ENCODE measurements around the gene THPO. TPM values are rescaled to one million over a fixed set of nuclear protein-coding genes. Genes with fewer than 3 reads are reported as not detected.

The THPO gene
- polyA plus RNA-seq, 3 donors, result not detected

GRCh38 chr3:184386047-184386806 is 8.2 kb upstream of the THPO start:
- no peaks in the 10 kb centered on the region for H4K20me1 ChIP-seq (ENCODE audit: insufficient read depth, low read length)
- no peak overlapping the region for H3K27ac ChIP-seq (ENCODE audit: low read depth in 1 of 2, low read length in 2 of 2)
- no peaks in the 10 kb centered on the region for H3K36me3 ChIP-seq (replicated peaks in 1 of 2; ENCODE audit: control insufficient read depth in 1 of 2, insufficient read depth in 2 of 2, low read length in 2 of 2)
- Mint-ChIP-seq H3K4me1 (peaks cover 13% of the 10 kb centered on the region), H3K27me3 (ENCODE audit: low read depth in 3 of 3) (peaks cover 41 to 57% (median 46%) of the 10 kb centered on the region in 3 donors), H3K36me3 (no peaks in the 10 kb centered on the region), H3K4me3 (no peak overlapping the region), H3K9me3 (peaks cover 0 to 7% (median 1%) of the 10 kb centered on the region in 7 donors), H3K27ac (no peak overlapping the region)
- H3K4me2 ChIP-seq (replicated peaks; ENCODE audit: extremely low read depth, low read length, poor library complexity, severe bottlenecking), result no peak overlapping the region
- H3K4me3 ChIP-seq (replicated peaks in 1 of 3; ENCODE audit: low read depth in 2 of 3, low read length in 3 of 3), result no peak overlapping the region
- H2AFZ ChIP-seq (ENCODE audit: insufficient read depth, low read depth, low read length, poor library complexity, severe bottlenecking), result no peak overlapping the region
- DNase-seq, result no peak
- no peaks in the 10 kb centered on the region for H3K9me3 ChIP-seq (replicated peaks in 1 of 2; ENCODE audit: control insufficient read depth in 1 of 2, insufficient read depth in 1 of 2, low read length in 2 of 2)
- WGBS (ENCODE audit: insufficient coverage), result 63% methylated on average over 32 of the region's 37 CpGs
- peaks cover 6 to 31% of the 10 kb centered on the region in 2 donors for H3K27me3 ChIP-seq (ENCODE audit: control insufficient read depth in 2 of 2, insufficient read depth in 2 of 2, low read length in 2 of 2)
- intact Hi-C loops (cut with micrococcal nuclease), result no loop called here
- peaks cover 7 to 8% of the 10 kb centered on the region in 2 donors for H3K4me1 ChIP-seq (ENCODE audit: control insufficient read depth in 1 of 2, insufficient read depth in 2 of 2, low read length in 2 of 2)
- no peak overlapping the region for H3K9ac ChIP-seq (ENCODE audit: insufficient read depth, low read length, poor library complexity, severe bottlenecking)
- TF ChIP-seq, protein P1, sequence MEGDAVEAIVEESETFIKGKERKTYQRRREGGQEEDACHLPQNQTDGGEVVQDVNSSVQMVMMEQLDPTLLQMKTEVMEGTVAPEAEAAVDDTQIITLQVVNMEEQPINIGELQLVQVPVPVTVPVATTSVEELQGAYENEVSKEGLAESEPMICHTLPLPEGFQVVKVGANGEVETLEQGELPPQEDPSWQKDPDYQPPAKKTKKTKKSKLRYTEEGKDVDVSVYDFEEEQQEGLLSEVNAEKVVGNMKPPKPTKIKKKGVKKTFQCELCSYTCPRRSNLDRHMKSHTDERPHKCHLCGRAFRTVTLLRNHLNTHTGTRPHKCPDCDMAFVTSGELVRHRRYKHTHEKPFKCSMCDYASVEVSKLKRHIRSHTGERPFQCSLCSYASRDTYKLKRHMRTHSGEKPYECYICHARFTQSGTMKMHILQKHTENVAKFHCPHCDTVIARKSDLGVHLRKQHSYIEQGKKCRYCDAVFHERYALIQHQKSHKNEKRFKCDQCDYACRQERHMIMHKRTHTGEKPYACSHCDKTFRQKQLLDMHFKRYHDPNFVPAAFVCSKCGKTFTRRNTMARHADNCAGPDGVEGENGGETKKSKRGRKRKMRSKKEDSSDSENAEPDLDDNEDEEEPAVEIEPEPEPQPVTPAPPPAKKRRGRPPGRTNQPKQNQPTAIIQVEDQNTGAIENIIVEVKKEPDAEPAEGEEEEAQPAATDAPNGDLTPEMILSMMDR (IDR thresholded peaks at IDR 0.05), result no peak
- no peaks in the 10 kb centered on the region for H3K79me2 ChIP-seq (ENCODE audit: insufficient read depth, low read length)

DNA sequence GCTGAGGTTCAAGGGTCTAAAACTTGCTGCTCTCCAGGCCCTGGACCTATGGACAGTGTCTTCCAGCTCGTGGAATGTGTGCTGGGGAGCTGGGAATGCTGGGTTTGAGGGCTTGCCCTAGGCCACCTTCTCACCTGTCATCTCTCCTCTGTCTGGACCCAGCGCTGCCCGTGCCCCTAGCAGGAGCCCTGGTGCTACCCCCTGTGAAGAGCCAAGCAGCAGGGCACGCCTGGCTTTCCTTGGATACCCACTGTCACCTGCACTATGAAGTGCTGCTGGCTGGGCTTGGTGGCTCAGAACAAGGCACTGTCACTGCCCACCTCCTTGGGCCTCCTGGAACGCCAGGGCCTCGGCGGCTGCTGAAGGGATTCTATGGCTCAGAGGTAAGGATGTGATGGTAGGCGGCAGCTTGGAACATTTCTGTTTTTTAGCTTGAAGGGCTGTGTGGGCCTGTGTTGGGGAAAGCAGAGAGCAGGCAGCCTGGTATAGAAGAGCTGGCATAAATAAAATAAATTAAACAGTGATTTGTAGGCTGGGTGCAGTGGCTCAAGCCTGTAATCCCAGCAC is 6.9 kb upstream of the THPO start:
- Histone ChIP-seq H3K4me1 (ENCODE audit: control insufficient read depth in 1 of 2, insufficient read depth in 2 of 2, low read length in 2 of 2) (peaks cover 13 to 19% of the 10 kb centered on the region in 2 donors), H3K9ac (ENCODE audit: insufficient read depth, low read length, poor library complexity, severe bottlenecking) (no peak overlapping the region), H3K9me3 (replicated peaks in 1 of 2; ENCODE audit: control insufficient read depth in 1 of 2, insufficient read depth in 1 of 2, low read length in 2 of 2) (no peaks in the 10 kb centered on the region), H3K4me2 (replicated peaks; ENCODE audit: extremely low read depth, low read length, poor library complexity, severe bottlenecking) (no peak overlapping the region), H2AFZ (ENCODE audit: insufficient read depth, low read depth, low read length, poor library complexity, severe bottlenecking) (no peak overlapping the region), H3K79me2 (ENCODE audit: insufficient read depth, low read length) (no peaks in the 10 kb centered on the region), H3K27ac (ENCODE audit: low read depth in 1 of 2, low read length in 2 of 2) (no peak overlapping the region), H3K4me3 (replicated peaks in 1 of 3; ENCODE audit: low read depth in 2 of 3, low read length in 3 of 3) (no peak overlapping the region), H3K27me3 (ENCODE audit: control insufficient read depth in 2 of 2, insufficient read depth in 2 of 2, low read length in 2 of 2) (peaks cover 13 to 39% of the 10 kb centered on the region in 2 donors), H4K20me1 (ENCODE audit: insufficient read depth, low read length) (no peaks in the 10 kb centered on the region), H3K36me3 (replicated peaks in 1 of 2; ENCODE audit: control insufficient read depth in 1 of 2, insufficient read depth in 2 of 2, low read length in 2 of 2) (no peaks in the 10 kb centered on the region)
- peaks cover 0 to 7% (median 3%) of the 10 kb centered on the region in 7 donors for H3K9me3 Mint-ChIP-seq
- H3K27ac Mint-ChIP-seq, result no peak overlapping the region
- peaks cover 18% of the 10 kb centered on the region for H3K4me1 Mint-ChIP-seq
- no peak overlapping the region for H3K4me3 Mint-ChIP-seq
- TF ChIP-seq, protein P1 (IDR thresholded peaks at IDR 0.05), result no peak
- intact Hi-C loops (cut with micrococcal nuclease), result no loop called here
- no peak for DNase-seq
- H3K36me3 Mint-ChIP-seq, result peaks cover 0 to 2% of the 10 kb centered on the region in 2 donors
- 98% methylated on average over 7 of the region's 8 CpGs for WGBS (ENCODE audit: insufficient coverage)
- peaks cover 43 to 61% (median 52%) of the 10 kb centered on the region in 3 donors for H3K27me3 Mint-ChIP-seq (ENCODE audit: low read depth in 3 of 3)
